HepG2 (cell line): ENCODE data around the gene WDR93. TPM values are rescaled to one million over a fixed set of nuclear protein-coding genes. Genes with fewer than 3 reads are reported as not detected.
A peak's percentile ranks its signal among the peaks of the same experiment; 100 is the strongest.

Source experiments
- CENPT ChIP-seq: sonication (generic); formaldehyde crosslinking; IDR thresholded peaks from 2 replicates; pipeline ENCODE4 v1.8.0; 2022; ENCODE audit warnings: low read depth, mild to moderate bottlenecking, moderate library complexity, missing genetic modification reagents
- CREB3 ChIP-seq: sonication (generic); formaldehyde crosslinking; IDR thresholded peaks from 2 replicates; pipeline ENCODE4 v1.5.0; 2020; ENCODE audit warnings: missing genetic modification reagents
- DPF2 ChIP-seq: sonication (generic); formaldehyde crosslinking; IDR thresholded peaks from 2 replicates; pipeline ENCODE4 v1.4.0; 2020; ENCODE audit warnings: mild to moderate bottlenecking, low read depth, missing genetic modification reagents, borderline replicate concordance
- DZIP1 ChIP-seq: sonication (generic); formaldehyde crosslinking; IDR thresholded peaks from 2 replicates; pipeline ENCODE4 v1.5.0; 2020; ENCODE audit warnings: mild to moderate bottlenecking, missing genetic modification reagents
- FOXA3 ChIP-seq: IDR thresholded peaks from 2 replicates; pipeline ENCODE4 v1.6.1; 2016; ENCODE audit warnings: missing genetic modification reagents, missing compliant biosample characterization
- GLMP ChIP-seq: sonication (generic); formaldehyde crosslinking; IDR thresholded peaks from 2 replicates; pipeline ENCODE4 v1.9.0; 2021; ENCODE audit warnings: missing genetic modification reagents, mild to moderate bottlenecking, borderline replicate concordance
- HMGA1 ChIP-seq: sonication (generic); formaldehyde crosslinking; conservative IDR thresholded peaks from 2 replicates; pipeline ENCODE4 v1.4.0; 2020; ENCODE audit warnings: missing genetic modification reagents
- IKZF1 ChIP-seq: fragments of 450-650 bp; IDR thresholded peaks from 2 replicates; pipeline ENCODE4 v1.7.1; 2016
- NCOA1 ChIP-seq: sonication (generic); formaldehyde crosslinking; IDR thresholded peaks from 2 replicates; pipeline ENCODE4 v1.9.0; 2021; ENCODE audit warnings: missing genetic modification reagents
- NCOA2 ChIP-seq: sonication (generic); formaldehyde crosslinking; IDR thresholded peaks from 2 replicates; pipeline ENCODE4 v1.8.0; 2022; ENCODE audit warnings: inconsistent platforms
- RNF2 ChIP-seq: fragments of 450-650 bp; conservative IDR thresholded peaks from 2 replicates; pipeline ENCODE4 v1.6.1; 2016; ENCODE audit warnings: low read depth
- TCF12 ChIP-seq, 2 experiments: fragments of 450-650 bp in 1 of 2; sonication (generic) in 1 of 2; formaldehyde crosslinking in 1 of 2; IDR thresholded peaks; 2 replicates each; pipeline versions ENCODE4 v1.6.1 to v1.8.0; 2017 to 2022; ENCODE audit warnings: antibody characterized with exemption in 1 of 2, mild to moderate bottlenecking in 1 of 2, missing genetic modification reagents in 1 of 2, moderate library complexity in 1 of 2
- ZBTB37 ChIP-seq: sonication (generic); formaldehyde crosslinking; IDR thresholded peaks from 2 replicates; pipeline ENCODE4 v1.4.0; 2020; ENCODE audit warnings: mild to moderate bottlenecking, missing genetic modification reagents
- ZC3H4 ChIP-seq: sonication (generic); formaldehyde crosslinking; IDR thresholded peaks from 2 replicates; pipeline ENCODE4 v1.4.0; 2020; ENCODE audit warnings: missing genetic modification reagents, borderline replicate concordance
- ZNF263 ChIP-seq: sonication (generic); formaldehyde crosslinking; IDR thresholded peaks from 2 replicates; pipeline ENCODE4 v1.4.0; 2020; ENCODE audit warnings: missing genetic modification reagents
- ZNF282 ChIP-seq: fragments of 450-650 bp; IDR thresholded peaks from 2 replicates; pipeline ENCODE4 v1.6.1; 2018; ENCODE audit not compliant: partially characterized antibody
- ZNF329 ChIP-seq: sonication (generic); formaldehyde crosslinking; IDR thresholded peaks from 2 replicates; pipeline ENCODE4 v1.9.0; 2021; ENCODE audit warnings: low read depth, mild to moderate bottlenecking, missing genetic modification reagents
- ZNF362 ChIP-seq: sonication (generic); formaldehyde crosslinking; IDR thresholded peaks from 2 replicates; pipeline ENCODE4 v1.4.0; 2020; ENCODE audit warnings: missing genetic modification reagents, mild to moderate bottlenecking, borderline replicate concordance
- ZNF691 ChIP-seq: sonication (generic); formaldehyde crosslinking; IDR thresholded peaks from 2 replicates; pipeline ENCODE4 v1.4.0; 2020; ENCODE audit warnings: missing genetic modification reagents, low read depth, mild to moderate bottlenecking, borderline replicate concordance
- ZNF775 ChIP-seq: sonication (generic); formaldehyde crosslinking; IDR thresholded peaks from 2 replicates; pipeline ENCODE4 v1.4.0; 2020; ENCODE audit warnings: missing genetic modification reagents, mild to moderate bottlenecking, moderate library complexity, borderline replicate concordance
- polyA plus RNA-seq, 8 experiments: library from polyadenylated mRNA; depleted of rRNA in 3 of 8; stranded (reverse) in 7 of 8; unstranded in 1 of 8; fragments of >200 nt; fragmentation: Illumina TruSeq in 4 of 8; extraction: Trizol in 4 of 8; gene quantifications; 2 replicates each; pipeline versions ENCODE4 v1.2.1 to v1.2.3, GENCODE V29; 2011 to 2016; ENCODE audit warnings: low read depth in 4 of 8, missing spikeins in 1 of 8, mixed read lengths in 1 of 8; ENCODE audit not compliant: insufficient read depth in 1 of 8
- total RNA-seq, 5 experiments: library from RNA; depleted of rRNA; stranded (reverse); fragments of >200 nt; fragmentation: Illumina TruSeq; extraction: Trizol; gene quantifications; 2 replicates each; pipeline ENCODE4 v1.2.3, GENCODE V29; 2016; ENCODE audit warnings: low read depth in 1 of 5

The WDR93 gene
- total and polyA plus RNA-seq, 2 of the 13 experiments (the other 11 are each of a cell fraction or from before 2014, with no cell fraction given) = 0.07 TPM; not detected in 1

- TF ChIP-seq ZNF329 (CRISPR knock-in tag) = no peak
- TF ChIP-seq FOXA3 (CRISPR knock-in tag) = no peak
- TF ChIP-seq NCOA1 (CRISPR knock-in tag) = no peak
- TF ChIP-seq ZNF775 (CRISPR knock-in tag) = no peak
- TF ChIP-seq CENPT (CRISPR knock-in tag) = no peak
- TF ChIP-seq HMGA1 = no peak
- TF ChIP-seq ZNF282 = no peak
- no peak for TF ChIP-seq ZBTB37
- no peak; the same call in 1 of the 2 replicates for TF ChIP-seq ZNF691
- TF ChIP-seq DZIP1 (CRISPR knock-in tag) = no peak
- TF ChIP-seq ZNF362 = no peak
- peak; percentile 66 for TF ChIP-seq ZNF263 (CRISPR knock-in tag)
- TF ChIP-seq TCF12 (IDR thresholded peaks at IDR 0.05) = no peak
- no peak for TF ChIP-seq TCF12 (CRISPR knock-in tag; IDR thresholded peaks at IDR 0.05)
- no peak for TF ChIP-seq IKZF1
- no peak for TF ChIP-seq DPF2 (CRISPR knock-in tag)
- no peak for TF ChIP-seq NCOA2 (CRISPR knock-in tag)
- peak; percentile 90 for TF ChIP-seq RNF2
- no peak for TF ChIP-seq ZC3H4 (CRISPR knock-in tag)
- TF ChIP-seq GLMP (CRISPR knock-in tag) = no peak
- peak; percentile 86; the same call in 1 of the 2 replicates for TF ChIP-seq CREB3
Observed at GRCh38 chr15:89750560-89751542, 60.2 kb downstream of the WDR93 start, which contains the start of gene MESP1 (continued).
